ENCODE measurements around the gene PIGS.

PIGS gene

GRCh38 chr17:28505986-28506665, 65.2 kb downstream of the PIGS start, which contains the start of gene FOXN1:
TSS of gene FOXN1 (plus strand) at chr17:28506348. CDS start at chr17:28523970, 17,622 bp downstream.
- DNase-seq: no peak

GRCh38 chr17:28503420-28503819, 67.9 kb downstream of the PIGS start:
- DNase-seq: no peak

Data from inflammatory macrophage (primary cell).